HEK293T (cell line): ENCODE results near the gene MAD1L1.

ENCODE experiments used
- BHLHE40 ChIP-seq: fragments of 450-650 bp; IDR thresholded peaks from 2 replicates; pipeline ENCODE4 v1.6.1; 2016; ENCODE audit warnings: mild to moderate bottlenecking, moderate library complexity, borderline replicate concordance
- FOXK2 ChIP-seq: fragments of 450-650 bp; IDR thresholded peaks from 2 replicates; pipeline ENCODE4 v1.6.1; 2016; ENCODE audit warnings: mild to moderate bottlenecking
- FOXM1 ChIP-seq: fragments of 450-650 bp; IDR thresholded peaks from 2 replicates; pipeline ENCODE4 v1.6.1; 2017; ENCODE audit warnings: mild to moderate bottlenecking, borderline replicate concordance
- NFRKB ChIP-seq: fragments of 450-650 bp; IDR thresholded peaks from 2 replicates; pipeline ENCODE4 v1.6.1; 2016; ENCODE audit warnings: mild to moderate bottlenecking, moderate library complexity
- SP1 ChIP-seq: fragments of 450-650 bp; IDR thresholded peaks from 2 replicates; pipeline ENCODE4 v1.6.1; 2017
- SUZ12 ChIP-seq: fragments of 450-650 bp; IDR thresholded peaks from 2 replicates; pipeline ENCODE4 v1.6.1; 2016; ENCODE audit warnings: mild to moderate bottlenecking

GRCh38 chr7:2072798-2073197 lies 159.9 kb downstream of the MAD1L1 start:
- no peak for TF ChIP-seq FOXM1
- no peak for TF ChIP-seq SUZ12
- no peak for TF ChIP-seq SP1
- TF ChIP-seq BHLHE40 = no peak
- TF ChIP-seq NFRKB = no peak
- TF ChIP-seq FOXK2 = no peak
